ENCODE measurements around the gene CPLANE2.
"Not testable (repeated sequence)": the region's sequence is repeated elsewhere in the genome, so short reads cannot be mapped to it uniquely, and the experiment has no call there.

CPLANE2 gene

GRCh38 chr1:16196874-16197273 is 40.1 kb downstream of the CPLANE2 start:
- no peak for TF ChIP-seq CTCF (IDR thresholded peaks at IDR 0.05; ENCODE audit: control extremely low read depth, extremely low read depth, low read depth, missing control alignments)
- ChIA-PET CTCF (interaction anchor here (0.7 to 1.5 kb wide), 2 partner anchors 10 to 47 kb away, joined by 3 to 4 read pairs; no protein-coding TSS in a partner anchor), POLR2A (no interaction called here)
- DNase-seq (ENCODE audit: extremely low spot score): no peak

GRCh38 chr1:16196139-16196538 is 40.8 kb downstream of the CPLANE2 start:
- DNase-seq (ENCODE audit: extremely low spot score); POLR2A ChIA-PET: not testable (repeated sequence)
- CTCF ChIA-PET: interaction anchor here (0.7 kb wide), 1 partner anchor 9 kb away, joined by 3 read pairs; no protein-coding TSS in a partner anchor

GRCh38 chr1:16195518-16195905 is 41.5 kb downstream of the CPLANE2 start:
- CTCF ChIA-PET: interaction anchor here (17.0 kb wide), 1 partner anchor 115 kb away, joined by 328 read pairs; no protein-coding TSS in a partner anchor
- TF ChIP-seq CTCF (IDR thresholded peaks at IDR 0.05; ENCODE audit: control extremely low read depth, extremely low read depth, low read depth, missing control alignments): no peak
- POLR2A ChIA-PET: no interaction called here
- DNase-seq (ENCODE audit: extremely low spot score): no peak

GRCh38 chr1:16191916-16192546 is 45.0 kb downstream of the CPLANE2 start:
- CTCF ChIA-PET: interaction anchor here (17.0 kb wide), 1 partner anchor 111 kb away, joined by 328 read pairs; no protein-coding TSS in a partner anchor
- DNase-seq (ENCODE audit: extremely low spot score): no peak
- POLR2A ChIA-PET: no interaction called here
- no peak for TF ChIP-seq CTCF (IDR thresholded peaks at IDR 0.05; ENCODE audit: control extremely low read depth, extremely low read depth, low read depth, missing control alignments)

- ChIA-PET CTCF (interaction anchor here (17.0 kb wide), 1 partner anchor 110 kb away, joined by 328 read pairs; no protein-coding TSS in a partner anchor), POLR2A (no interaction called here)
- no peak for DNase-seq (ENCODE audit: extremely low spot score)
- TF ChIP-seq CTCF (IDR thresholded peaks at IDR 0.05; ENCODE audit: control extremely low read depth, extremely low read depth, low read depth, missing control alignments): no peak
Measured at GRCh38 chr1:16191309-16191708, 45.7 kb downstream of the CPLANE2 start.

GRCh38 chr1:16189921-16190621 is 46.9 kb downstream of the CPLANE2 start:
- POLR2A ChIA-PET: no interaction called here
- CTCF ChIA-PET: interaction anchor here (0.8 to 17.0 kb wide), 8 partner anchors 12 to 183 kb away, joined by 3 to 328 read pairs (median 8); partner anchors contain the start of gene FAM131C
- no peak for DNase-seq (ENCODE audit: extremely low spot score)
- TF ChIP-seq CTCF (IDR thresholded peaks at IDR 0.05; ENCODE audit: control extremely low read depth, extremely low read depth, low read depth, missing control alignments): no peak

GRCh38 chr1:16189003-16189402 is 48.0 kb downstream of the CPLANE2 start:
- ChIA-PET POLR2A (no interaction called here), CTCF (interaction anchor here (0.9 to 17.0 kb wide), 18 partner anchors 9 to 492 kb away, joined by 3 to 328 read pairs (median 4); partner anchors contain the start of gene FAM131C)
- no peak for DNase-seq (ENCODE audit: extremely low spot score)

More at GRCh38 chr1:16189003-16189402, 48.0 kb downstream of the CPLANE2 start:
- no peak for TF ChIP-seq CTCF (IDR thresholded peaks at IDR 0.05; ENCODE audit: control extremely low read depth, extremely low read depth, low read depth, missing control alignments)

Measured in GM10248 (cell line).